SK-N-SH (cell line): ENCODE results near the gene ZRANB3. TPM values are rescaled to one million over a fixed set of nuclear protein-coding genes. Genes with fewer than 3 reads are reported as not detected.

ENCODE experiments used
- CTCF ChIA-PET: fragments of 300-600, 350-600 bp; formaldehyde crosslinking; extraction: SDS; loops from one replicate; lab custom pipeline; 2021; lab: Yijun Ruan, JAX
- POLR2A ChIA-PET: fragments of 350-600 bp; sonication (Branson Sonifier 250); formaldehyde crosslinking; extraction: SDS; loops from one replicate; lab custom pipeline; 2020; ENCODE audit warnings: antibody characterized with exemption, inconsistent platforms; lab: Yijun Ruan, JAX
- DNase-seq: peaks from one replicate; pipeline ENCODE4 v3.0.0; 2012
- H2AFZ ChIP-seq: fragments of 200-600 bp; sonication (generic); 2 replicates; pipeline ENCODE4 v1.8.1; 2016; ENCODE audit warnings: antibody characterized with exemption, mild to moderate bottlenecking, low read depth
- H3F3A ChIP-seq: fragments of 200-600 bp; sonication (generic); replicated peaks from 2 replicates; pipeline ENCODE3; 2016; ENCODE audit warnings: antibody characterized with exemption, mild to moderate bottlenecking; ENCODE audit not compliant: insufficient read depth
- H3K27ac ChIP-seq, 2 experiments: fragments of 200-500 bp in 1 of 2; fragments of 200-600 bp in 1 of 2; sonication (Bioruptor generic) in 1 of 2; sonication (generic), shearing (Covaris generic) in 1 of 2; 2 replicates each; pipeline versions ENCODE4 v1.5.1 to v1.6.1; 2014 to 2016; ENCODE audit warnings: low read depth in 2 of 2, inconsistent platforms in 1 of 2, low read length in 1 of 2, mild to moderate bottlenecking in 1 of 2, mixed read lengths in 1 of 2
- H3K27me3 ChIP-seq: fragments of 200-600 bp; sonication (generic), shearing (Covaris generic); 2 replicates; pipeline ENCODE4 v1.6.1; 2016; ENCODE audit warnings: mixed run types; ENCODE audit not compliant: insufficient read depth
- H3K36me3 ChIP-seq, 2 experiments: fragments of 200-500 bp in 1 of 2; fragments of 200-600 bp in 1 of 2; sonication (Bioruptor generic) in 1 of 2; sonication (generic) in 1 of 2; replicated peaks in 1 of 2; 2 replicates each; pipeline versions ENCODE3 to v1.5.1; 2014 to 2016; ENCODE audit warnings: low read length in 1 of 2, mild to moderate bottlenecking in 1 of 2; ENCODE audit not compliant: insufficient read depth in 2 of 2, control insufficient read depth in 1 of 2
- H3K4me1 ChIP-seq, 2 experiments: fragments of 200-500 bp in 1 of 2; fragments of 200-600 bp in 1 of 2; sonication (Bioruptor generic) in 1 of 2; sonication (generic), shearing (Covaris generic) in 1 of 2; 2 replicates each; pipeline versions ENCODE4 v1.5.1 to v1.6.1; 2014 to 2016; ENCODE audit warnings: low read depth in 1 of 2, low read length in 1 of 2, mixed run types in 1 of 2; ENCODE audit not compliant: insufficient read depth in 2 of 2, control insufficient read depth in 1 of 2
- H3K4me2 ChIP-seq: fragments of 200-600 bp; sonication (generic), shearing (Covaris generic); 2 replicates; pipeline ENCODE4 v1.6.1; 2017; ENCODE audit warnings: mixed run types
- H3K4me3 ChIP-seq, 2 experiments: fragments of 200-500 bp in 1 of 2; fragments of 200-600 bp in 1 of 2; sonication (Bioruptor generic) in 1 of 2; sonication (generic), shearing (Covaris generic) in 1 of 2; 2 replicates each; pipeline versions ENCODE4 v1.5.1 to v1.8.1; 2014 to 2016; ENCODE audit warnings: low read depth in 2 of 2, inconsistent platforms in 1 of 2, low read length in 1 of 2, mild to moderate bottlenecking in 1 of 2, mixed read lengths in 1 of 2, moderate library complexity in 1 of 2
- H3K79me2 ChIP-seq: fragments of 200-600 bp; sonication (generic); 2 replicates; pipeline ENCODE4 v1.8.1; 2017; ENCODE audit warnings: mild to moderate bottlenecking; ENCODE audit not compliant: insufficient read depth
- H3K9ac ChIP-seq: fragments of 200-600 bp; sonication (generic); 2 replicates; pipeline ENCODE4 v1.6.1; 2017; ENCODE audit warnings: mixed run types
- H3K9me2 ChIP-seq: fragments of 200-600 bp; sonication (generic); 2 replicates; pipeline ENCODE4 v1.6.1; 2017; ENCODE audit warnings: mixed run types
- H3K9me3 ChIP-seq: fragments of 200-600 bp; sonication (generic); 2 replicates; pipeline ENCODE4 v1.6.1; 2017; ENCODE audit warnings: mixed run types, mild to moderate bottlenecking, moderate library complexity
- H4K20me1 ChIP-seq: fragments of 200-600 bp; sonication (generic); 2 replicates; pipeline ENCODE4 v1.6.1; 2017; ENCODE audit warnings: mild to moderate bottlenecking, mixed run types; ENCODE audit not compliant: insufficient read depth
- EZH2phosphoT487 ChIP-seq: fragments of 200-600 bp; sonication (generic); IDR thresholded peaks from 2 replicates; pipeline ENCODE4 v1.6.1; 2017; ENCODE audit warnings: low read depth, mixed run types, mild to moderate bottlenecking, antibody characterized with exemption, moderate library complexity, borderline replicate concordance
- GABPA ChIP-seq: IDR thresholded peaks from 2 replicates; pipeline ENCODE4 v1.4.0; 2012; ENCODE audit warnings: low read depth, mild to moderate bottlenecking
- NRF1 ChIP-seq: IDR thresholded peaks from 2 replicates; pipeline ENCODE4 v1.6.1; 2012; ENCODE audit warnings: low read depth, mild to moderate bottlenecking, low read length
- POLR2AphosphoS5 ChIP-seq: IDR thresholded peaks from 2 replicates; pipeline ENCODE4 v1.6.1; 2012; ENCODE audit warnings: low read depth, low read length
- SMC3 ChIP-seq: IDR thresholded peaks from 2 replicates; pipeline ENCODE4 v1.6.1; 2012; ENCODE audit warnings: low read depth, low read length, improper control_type of control experiment
- TAF1 ChIP-seq: IDR thresholded peaks from 2 replicates; pipeline ENCODE4 v1.6.1; 2012; ENCODE audit warnings: low read depth, mild to moderate bottlenecking, low read length, moderate library complexity, borderline replicate concordance
- USF2 ChIP-seq: fragments of 150-350 bp; IDR thresholded peaks from 2 replicates; pipeline ENCODE4 v1.6.1; 2017; ENCODE audit warnings: antibody characterized with exemption, low read length, low read depth, borderline replicate concordance
- YY1 ChIP-seq: IDR thresholded peaks from 2 replicates; pipeline ENCODE4 v1.4.0; 2012; ENCODE audit warnings: low read depth, mild to moderate bottlenecking
- ZBTB33 ChIP-seq: IDR thresholded peaks from 2 replicates; pipeline ENCODE4 v1.4.0; 2012; ENCODE audit warnings: low read depth, borderline replicate concordance
- WGBS: methylation state at CpG from one replicate; pipeline ENCODE4 v1.1.6; 2017; ENCODE audit warnings: low lambda C conversion rate; 5-methylcytosine and 5-hydroxymethylcytosine counted together
- polyA plus RNA-seq, 3 experiments: library from polyadenylated mRNA; depleted of rRNA; stranded (reverse); fragments of >200 nt; gene quantifications; 2 replicates each; pipeline ENCODE4 v1.2.3, GENCODE V29; 2012
- TF ChIP-seq, protein P1 (sequence below): IDR thresholded peaks from 2 replicates; pipeline ENCODE4 v1.6.1; 2012; ENCODE audit warnings: mild to moderate bottlenecking, low read depth, low read length, moderate library complexity
- TF ChIP-seq, protein P2 (sequence below): IDR thresholded peaks from 2 replicates; pipeline ENCODE4; 2012

Gene ZRANB3
- polyA plus RNA-seq, 1 of the 3 experiments (the other 2 are of a cell fraction) = 4.1 TPM

DNA sequence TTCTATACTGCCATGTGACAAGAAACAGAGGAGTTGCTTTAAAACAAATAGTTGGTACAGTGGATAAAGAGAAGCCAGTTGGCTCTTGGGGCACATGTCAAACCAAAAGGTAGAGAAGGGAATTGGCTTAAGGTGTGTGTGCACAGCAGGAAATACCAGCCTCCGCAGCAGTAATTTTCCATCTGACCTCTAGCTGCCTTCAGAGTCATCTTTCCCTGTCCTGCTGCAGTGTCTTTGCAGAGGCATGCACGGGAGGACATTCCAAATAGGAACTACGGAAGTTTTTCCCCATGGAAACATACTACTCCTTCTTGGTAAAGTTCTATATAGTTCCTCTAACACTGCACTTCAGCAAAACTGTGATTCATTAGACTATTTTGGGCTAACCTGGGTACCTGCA, 379.4 kb downstream of the ZRANB3 start:
- TF ChIP-seq TAF1 = no peak
- TF ChIP-seq EZH2phosphoT487 = no peak
- TF ChIP-seq ZBTB33 = no peak
- H2AFZ ChIP-seq = no peak overlapping the region
- WGBS = 96% methylated on average over 3 of the region's 3 CpGs
- no peaks in the 10 kb centered on the region for H3K4me1 ChIP-seq
- H3F3A ChIP-seq = peaks cover 2% of the 10 kb centered on the region
- H3K4me3 ChIP-seq = no peak overlapping the region
- DNase-seq = no peak
- peaks cover 11% of the 10 kb centered on the region; the same call in 1 of the 2 replicates for H3K79me2 ChIP-seq
- no peaks in the 10 kb centered on the region for H3K27me3 ChIP-seq
- no peaks in the 10 kb centered on the region for H3K9me2 ChIP-seq
- no peak overlapping the region for H3K27ac ChIP-seq
- ChIA-PET POLR2A (no interaction called here), CTCF (no interaction called here)
- H3K4me2 ChIP-seq = no peak overlapping the region
- no peaks in the 10 kb centered on the region; the same call in 1 of the 2 replicates for H4K20me1 ChIP-seq
- H3K36me3 ChIP-seq = peaks cover 64 to 75% of the 10 kb centered on the region in 2 experiments
- no peak overlapping the region for H3K9ac ChIP-seq
- no peaks in the 10 kb centered on the region for H3K9me3 ChIP-seq

DNA sequence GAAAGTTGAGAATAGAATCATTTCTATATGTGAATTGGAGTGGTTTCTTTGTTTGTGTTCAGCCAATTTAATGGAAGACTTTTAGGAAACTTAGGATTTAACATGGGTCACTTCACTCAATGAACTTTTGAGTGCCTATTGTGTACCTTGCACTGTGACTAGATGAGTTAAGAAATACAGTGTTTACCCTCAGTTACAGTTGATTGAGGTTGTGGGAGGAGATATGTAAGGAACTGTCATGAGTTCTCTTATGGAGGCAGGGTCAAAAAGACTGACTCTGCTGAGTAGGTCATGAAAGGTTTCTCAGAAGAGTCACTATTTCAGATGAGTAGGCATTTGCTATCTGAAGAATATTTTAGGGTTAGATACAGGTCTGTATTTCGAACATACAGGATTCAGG, 380.3 kb downstream of the ZRANB3 start:
- Histone ChIP-seq H3K27me3 (no peaks in the 10 kb centered on the region), H3K79me2 (peaks cover 18% of the 10 kb centered on the region; the same call in 1 of the 2 replicates), H3K9me2 (no peaks in the 10 kb centered on the region), H3K27ac (no peak overlapping the region), H3K4me3 (no peak overlapping the region), H3F3A (peaks cover 2% of the 10 kb centered on the region), H3K4me2 (no peak overlapping the region), H3K4me1 (no peaks in the 10 kb centered on the region), H3K36me3 (peaks cover 56 to 71% of the 10 kb centered on the region in 2 experiments), H3K9ac (no peak overlapping the region), H2AFZ (no peak overlapping the region), H3K9me3 (no peaks in the 10 kb centered on the region), H4K20me1 (no peaks in the 10 kb centered on the region; the same call in 1 of the 2 replicates)
- POLR2A ChIA-PET = no interaction called here
- CTCF ChIA-PET = no interaction called here
- no peak for DNase-seq
- TF ChIP-seq SMC3 = no peak
- 88% methylated on average over 1 of the region's 1 CpG for WGBS

- Histone ChIP-seq H2AFZ (no peak overlapping the region), H3K36me3 (peaks cover 41 to 72% of the 10 kb centered on the region in 2 experiments), H4K20me1 (no peaks in the 10 kb centered on the region; the same call in 1 of the 2 replicates), H3K27ac (no peak overlapping the region), H3K4me1 (no peaks in the 10 kb centered on the region), H3K4me3 (no peak overlapping the region), H3F3A (peaks cover 2% of the 10 kb centered on the region), H3K27me3 (no peaks in the 10 kb centered on the region), H3K9me3 (no peaks in the 10 kb centered on the region), H3K79me2 (peaks cover 32% of the 10 kb centered on the region; the same call in 1 of the 2 replicates), H3K9ac (no peak overlapping the region), H3K9me2 (no peaks in the 10 kb centered on the region), H3K4me2 (no peak overlapping the region)
- no peak for DNase-seq
- POLR2A ChIA-PET = no interaction called here
- WGBS = 92% methylated on average over 1 of the region's 1 CpG
- TF ChIP-seq GABPA = no peak
- no peak for TF ChIP-seq USF2
- TF ChIP-seq, protein P1, sequence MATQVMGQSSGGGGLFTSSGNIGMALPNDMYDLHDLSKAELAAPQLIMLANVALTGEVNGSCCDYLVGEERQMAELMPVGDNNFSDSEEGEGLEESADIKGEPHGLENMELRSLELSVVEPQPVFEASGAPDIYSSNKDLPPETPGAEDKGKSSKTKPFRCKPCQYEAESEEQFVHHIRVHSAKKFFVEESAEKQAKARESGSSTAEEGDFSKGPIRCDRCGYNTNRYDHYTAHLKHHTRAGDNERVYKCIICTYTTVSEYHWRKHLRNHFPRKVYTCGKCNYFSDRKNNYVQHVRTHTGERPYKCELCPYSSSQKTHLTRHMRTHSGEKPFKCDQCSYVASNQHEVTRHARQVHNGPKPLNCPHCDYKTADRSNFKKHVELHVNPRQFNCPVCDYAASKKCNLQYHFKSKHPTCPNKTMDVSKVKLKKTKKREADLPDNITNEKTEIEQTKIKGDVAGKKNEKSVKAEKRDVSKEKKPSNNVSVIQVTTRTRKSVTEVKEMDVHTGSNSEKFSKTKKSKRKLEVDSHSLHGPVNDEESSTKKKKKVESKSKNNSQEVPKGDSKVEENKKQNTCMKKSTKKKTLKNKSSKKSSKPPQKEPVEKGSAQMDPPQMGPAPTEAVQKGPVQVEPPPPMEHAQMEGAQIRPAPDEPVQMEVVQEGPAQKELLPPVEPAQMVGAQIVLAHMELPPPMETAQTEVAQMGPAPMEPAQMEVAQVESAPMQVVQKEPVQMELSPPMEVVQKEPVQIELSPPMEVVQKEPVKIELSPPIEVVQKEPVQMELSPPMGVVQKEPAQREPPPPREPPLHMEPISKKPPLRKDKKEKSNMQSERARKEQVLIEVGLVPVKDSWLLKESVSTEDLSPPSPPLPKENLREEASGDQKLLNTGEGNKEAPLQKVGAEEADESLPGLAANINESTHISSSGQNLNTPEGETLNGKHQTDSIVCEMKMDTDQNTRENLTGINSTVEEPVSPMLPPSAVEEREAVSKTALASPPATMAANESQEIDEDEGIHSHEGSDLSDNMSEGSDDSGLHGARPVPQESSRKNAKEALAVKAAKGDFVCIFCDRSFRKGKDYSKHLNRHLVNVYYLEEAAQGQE = no peak
- no peak for TF ChIP-seq YY1
- no peak for TF ChIP-seq NRF1
- TF ChIP-seq EZH2phosphoT487 = no peak
- TF ChIP-seq POLR2AphosphoS5 = no peak
- TF ChIP-seq, protein P2, sequence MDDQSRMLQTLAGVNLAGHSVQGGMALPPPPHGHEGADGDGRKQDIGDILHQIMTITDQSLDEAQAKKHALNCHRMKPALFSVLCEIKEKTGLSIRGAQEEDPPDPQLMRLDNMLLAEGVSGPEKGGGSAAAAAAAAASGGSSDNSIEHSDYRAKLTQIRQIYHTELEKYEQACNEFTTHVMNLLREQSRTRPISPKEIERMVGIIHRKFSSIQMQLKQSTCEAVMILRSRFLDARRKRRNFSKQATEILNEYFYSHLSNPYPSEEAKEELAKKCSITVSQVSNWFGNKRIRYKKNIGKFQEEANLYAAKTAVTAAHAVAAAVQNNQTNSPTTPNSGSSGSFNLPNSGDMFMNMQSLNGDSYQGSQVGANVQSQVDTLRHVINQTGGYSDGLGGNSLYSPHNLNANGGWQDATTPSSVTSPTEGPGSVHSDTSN = no peak
- CTCF ChIA-PET = no interaction called here
Measured at GRCh38 chr2:135149251-135149650, 381.8 kb downstream of the ZRANB3 start.
